ENCODE measurements around the gene SLC9A9. TPM values are rescaled to one million over a fixed set of nuclear protein-coding genes. Genes with fewer than 3 reads are reported as not detected.
A peak's percentile ranks its signal among the peaks of the same experiment; 100 is the strongest.

Gene SLC9A9
- total and polyA plus RNA-seq, 9 of the 15 experiments (the other 6 are each of a cell fraction or from before 2014, with no cell fraction given): 0.03 to 0.13 TPM; not detected in 7

DNA sequence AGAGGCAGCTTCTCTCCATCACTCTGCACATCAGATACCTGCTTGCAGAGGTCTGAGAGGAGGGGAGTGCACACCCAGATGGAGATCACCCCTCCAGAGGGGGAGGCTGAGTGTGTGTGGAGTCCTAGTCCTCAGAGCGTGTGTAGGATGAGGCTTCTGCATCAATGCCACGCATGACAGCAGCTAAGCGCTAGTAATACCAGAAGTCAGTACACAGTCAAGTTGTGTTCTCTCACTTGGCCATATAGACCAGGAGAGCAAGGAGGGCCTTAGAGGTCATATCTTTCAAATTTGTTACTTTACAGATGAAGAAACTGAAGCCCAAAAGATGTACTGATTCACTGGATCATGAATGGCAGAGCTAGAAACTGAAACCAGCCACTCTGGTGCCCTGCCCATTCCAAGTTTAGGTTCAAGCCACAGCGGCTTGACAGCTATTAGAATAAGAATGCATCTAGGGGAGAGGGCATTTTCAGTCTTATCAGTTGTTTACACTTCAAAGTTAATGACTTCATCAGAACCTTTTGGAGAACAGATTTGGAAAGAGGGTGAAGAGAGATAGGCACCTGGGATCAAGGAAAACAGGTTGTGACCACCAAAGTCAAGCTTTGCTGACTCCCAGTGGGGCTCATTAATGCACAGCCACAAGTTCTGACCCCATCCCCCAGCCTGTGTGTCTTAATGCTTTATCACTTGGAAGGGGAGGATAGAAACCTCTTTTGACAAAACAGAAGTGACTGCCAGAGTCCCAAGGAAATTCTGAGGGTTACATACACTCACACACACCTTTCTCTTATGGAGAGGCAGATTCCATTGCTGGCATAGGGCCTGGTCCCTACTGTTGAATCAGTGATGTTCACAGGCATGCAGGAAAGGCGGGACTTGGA is 418.4 kb downstream of the SLC9A9 start (continued):
- TF ChIP-seq, protein P1, sequence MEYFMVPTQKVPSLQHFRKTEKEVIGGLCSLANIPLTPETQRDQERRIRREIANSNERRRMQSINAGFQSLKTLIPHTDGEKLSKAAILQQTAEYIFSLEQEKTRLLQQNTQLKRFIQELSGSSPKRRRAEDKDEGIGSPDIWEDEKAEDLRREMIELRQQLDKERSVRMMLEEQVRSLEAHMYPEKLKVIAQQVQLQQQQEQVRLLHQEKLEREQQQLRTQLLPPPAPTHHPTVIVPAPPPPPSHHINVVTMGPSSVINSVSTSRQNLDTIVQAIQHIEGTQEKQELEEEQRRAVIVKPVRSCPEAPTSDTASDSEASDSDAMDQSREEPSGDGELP (CRISPR knock-in tag; IDR thresholded peaks at IDR 0.05; ENCODE audit: borderline replicate concordance): no peak
- no peak for TF ChIP-seq SMARCE1 (IDR thresholded peaks at IDR 0.05)
- TF ChIP-seq, protein P2, sequence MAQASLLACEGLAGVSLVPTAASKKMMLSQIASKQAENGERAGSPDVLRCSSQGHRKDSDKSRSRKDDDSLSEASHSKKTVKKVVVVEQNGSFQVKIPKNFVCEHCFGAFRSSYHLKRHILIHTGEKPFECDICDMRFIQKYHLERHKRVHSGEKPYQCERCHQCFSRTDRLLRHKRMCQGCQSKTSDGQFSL (CRISPR knock-in tag; IDR thresholded peaks at IDR 0.05): no peak
- TF ChIP-seq, protein P2 (tag; IDR thresholded peaks at IDR 0.05): no peak
- no peak for TF ChIP-seq LARP7 (IDR thresholded peaks at IDR 0.05)
- TF ChIP-seq EGR1 (conservative IDR thresholded peaks at IDR 0.05): no peak
- no peak for TF ChIP-seq ELF2 (CRISPR knock-in tag; IDR thresholded peaks at IDR 0.05)
- no peak for TF ChIP-seq ESRRB (CRISPR knock-in tag; IDR thresholded peaks at IDR 0.05; ENCODE audit: borderline replicate concordance)
- TF ChIP-seq HDAC6 (IDR thresholded peaks at IDR 0.05; ENCODE audit: low read depth, low read length): no peak
- no peak for TF ChIP-seq SMARCA4 (IDR thresholded peaks at IDR 0.05)
- TF ChIP-seq, protein P3, sequence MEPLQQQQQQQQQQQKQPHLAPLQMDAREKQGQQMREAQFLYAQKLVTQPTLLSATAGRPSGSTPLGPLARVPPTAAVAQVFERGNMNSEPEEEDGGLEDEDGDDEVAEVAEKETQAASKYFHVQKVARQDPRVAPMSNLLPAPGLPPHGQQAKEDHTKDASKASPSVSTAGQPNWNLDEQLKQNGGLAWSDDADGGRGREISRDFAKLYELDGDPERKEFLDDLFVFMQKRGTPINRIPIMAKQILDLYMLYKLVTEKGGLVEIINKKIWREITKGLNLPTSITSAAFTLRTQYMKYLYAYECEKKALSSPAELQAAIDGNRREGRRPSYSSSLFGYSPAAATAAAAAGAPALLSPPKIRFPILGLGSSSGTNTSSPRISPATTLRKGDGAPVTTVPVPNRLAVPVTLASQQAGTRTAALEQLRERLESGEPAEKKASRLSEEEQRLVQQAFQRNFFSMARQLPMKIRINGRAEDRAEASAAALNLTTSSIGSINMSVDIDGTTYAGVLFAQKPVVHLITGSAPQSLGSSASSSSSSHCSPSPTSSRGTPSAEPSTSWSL (CRISPR knock-in tag; IDR thresholded peaks at IDR 0.05; ENCODE audit: borderline replicate concordance): no peak
- peak; percentile 26; the same call in 1 of the 2 replicates for TF ChIP-seq TAL1 (IDR thresholded peaks at IDR 0.05)
- TF ChIP-seq, protein P4, sequence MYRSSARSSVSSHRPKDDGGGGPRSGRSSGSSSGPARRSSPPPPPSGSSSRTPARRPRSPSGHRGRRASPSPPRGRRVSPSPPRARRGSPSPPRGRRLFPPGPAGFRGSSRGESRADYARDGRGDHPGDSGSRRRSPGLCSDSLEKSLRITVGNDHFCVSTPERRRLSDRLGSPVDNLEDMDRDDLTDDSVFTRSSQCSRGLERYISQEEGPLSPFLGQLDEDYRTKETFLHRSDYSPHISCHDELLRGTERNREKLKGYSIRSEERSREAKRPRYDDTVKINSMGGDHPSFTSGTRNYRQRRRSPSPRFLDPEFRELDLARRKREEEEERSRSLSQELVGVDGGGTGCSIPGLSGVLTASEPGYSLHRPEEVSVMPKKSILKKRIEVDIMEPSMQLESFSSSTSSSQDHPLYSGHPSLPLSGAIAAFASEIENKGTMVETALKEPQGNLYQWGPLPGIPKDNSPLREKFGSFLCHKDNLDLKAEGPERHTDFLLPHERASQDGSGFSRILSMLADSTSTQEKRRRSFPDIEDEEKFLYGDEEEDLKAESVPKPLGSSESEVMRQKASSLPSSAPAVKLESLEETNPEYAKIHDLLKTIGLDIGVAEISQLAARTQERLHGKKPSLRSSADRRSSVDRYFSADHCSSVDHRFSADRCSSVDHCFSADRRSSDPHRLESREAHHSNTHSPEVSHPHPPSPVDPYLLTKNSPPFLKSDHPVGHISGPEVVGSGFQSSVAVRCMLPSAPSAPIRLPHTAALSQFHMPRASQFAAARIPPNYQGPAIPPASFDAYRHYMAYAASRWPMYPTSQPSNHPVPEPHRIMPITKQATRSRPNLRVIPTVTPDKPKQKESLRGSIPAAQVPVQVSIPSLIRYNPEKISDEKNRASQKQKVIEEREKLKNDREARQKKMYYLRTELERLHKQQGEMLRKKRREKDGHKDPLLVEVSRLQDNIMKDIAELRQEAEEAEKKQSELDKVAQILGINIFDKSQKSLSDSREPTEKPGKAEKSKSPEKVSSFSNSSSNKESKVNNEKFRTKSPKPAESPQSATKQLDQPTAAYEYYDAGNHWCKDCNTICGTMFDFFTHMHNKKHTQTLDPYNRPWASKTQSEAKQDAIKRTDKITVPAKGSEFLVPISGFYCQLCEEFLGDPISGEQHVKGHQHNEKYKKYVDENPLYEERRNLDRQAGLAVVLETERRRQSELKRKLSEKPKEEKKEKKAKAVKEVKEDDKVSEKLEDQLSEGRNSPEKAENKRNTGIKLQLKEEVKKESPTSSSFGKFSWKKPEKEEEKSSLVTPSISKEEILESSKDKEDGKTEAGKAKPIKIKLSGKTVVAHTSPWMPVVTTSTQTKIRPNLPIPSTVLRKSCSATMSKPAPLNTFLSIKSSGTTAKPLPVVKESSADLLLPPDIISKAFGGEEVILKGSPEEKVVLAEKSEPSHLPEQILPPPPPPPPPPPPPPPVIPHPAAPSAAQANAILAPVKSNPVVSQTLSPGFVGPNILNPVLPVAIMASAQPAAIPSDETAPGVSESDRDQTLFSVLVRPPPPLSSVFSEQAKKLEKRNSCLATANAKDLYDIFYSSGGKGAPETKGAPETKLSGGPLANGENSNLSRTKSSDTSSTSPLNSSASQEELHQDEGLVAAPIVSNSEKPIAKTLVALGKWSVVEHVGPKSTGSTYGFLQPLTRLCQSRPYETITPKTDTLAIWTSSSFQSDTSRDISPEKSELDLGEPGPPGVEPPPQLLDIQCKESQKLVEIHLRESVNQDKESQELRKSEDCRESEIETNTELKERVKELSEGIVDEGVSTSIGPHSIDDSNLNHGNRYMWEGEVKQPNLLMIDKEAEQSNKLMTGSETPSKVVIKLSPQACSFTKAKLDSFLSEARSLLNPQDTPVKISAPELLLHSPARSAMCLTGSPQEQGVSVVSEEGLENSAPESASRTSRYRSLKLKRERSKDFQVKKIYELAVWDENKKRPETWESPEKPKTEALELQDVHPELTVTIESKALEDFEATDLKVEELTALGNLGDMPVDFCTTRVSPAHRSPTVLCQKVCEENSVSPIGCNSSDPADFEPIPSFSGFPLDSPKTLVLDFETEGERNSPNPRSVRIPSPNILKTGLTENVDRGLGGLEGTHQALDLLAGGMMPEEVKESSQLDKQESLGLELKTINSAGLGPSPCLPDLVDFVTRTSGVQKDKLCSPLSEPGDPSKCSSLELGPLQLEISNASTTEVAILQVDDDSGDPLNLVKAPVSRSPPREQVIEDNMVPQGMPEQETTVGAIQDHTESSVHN (IDR thresholded peaks at IDR 0.05; ENCODE audit: borderline replicate concordance in 1 of 2, low read depth in 1 of 2): no peak
- no peak for TF ChIP-seq RBM22 (IDR thresholded peaks at IDR 0.05; ENCODE audit: low read depth, low read length, poor library complexity, severe bottlenecking)
- no peak for TF ChIP-seq CREBBP (IDR thresholded peaks at IDR 0.05; ENCODE audit: low read depth, low read length)
- no peak for TF ChIP-seq SIN3A (IDR thresholded peaks at IDR 0.05; ENCODE audit: borderline replicate concordance in 2 of 2, control insufficient read depth in 1 of 2, low read depth in 2 of 2, low read length in 2 of 2)
